ENCODE data around the gene SGMS1. TPM values are rescaled to one million over a fixed set of nuclear protein-coding genes. Genes with fewer than 3 reads are reported as not detected.

The SGMS1 gene
- total and polyA plus RNA-seq, 2 donors (not counting 3 experiments of a cell fraction or from before 2014, with no cell fraction given): 9.7 to 23.7 TPM

- Histone ChIP-seq H3K4me2 (ENCODE audit: insufficient read depth, low read length) (no peak overlapping the region), H3K9me1 (replicated peaks; ENCODE audit: control insufficient read depth, extremely low read depth, insufficient read depth, low read length) (no peaks in the 10 kb centered on the region), H3K79me2 (ENCODE audit: control insufficient read depth, insufficient read depth, low read length) (no peaks in the 10 kb centered on the region), H3K36me3 (ENCODE audit: control insufficient read depth in 2 of 2, extremely low read depth in 1 of 2, insufficient read depth in 2 of 2, low read length in 2 of 2) (no peaks in the 10 kb centered on the region), H3K9me3 (replicated peaks; ENCODE audit: control insufficient read depth, insufficient read depth, low read length) (no peaks in the 10 kb centered on the region), H3K4me1 (ENCODE audit: control insufficient read depth, extremely low read depth, insufficient read depth, low read length) (no peaks in the 10 kb centered on the region), H4K20me1 (replicated peaks; ENCODE audit: control insufficient read depth, extremely low read depth, insufficient read depth, low read length) (peaks cover 2% of the 10 kb centered on the region), H3K9ac (replicated peaks; ENCODE audit: extremely low read depth, insufficient read depth, low read length) (no peak overlapping the region), H3K27me3 (ENCODE audit: control insufficient read depth in 2 of 2, insufficient read depth in 2 of 2, low read length in 2 of 2) (no peaks in the 10 kb centered on the region), H3K27ac (ENCODE audit: insufficient read depth, low read depth, low read length) (no peak overlapping the region), H3K4me3 (replicated peaks in 1 of 3; ENCODE audit: insufficient read depth in 1 of 3, low read depth in 1 of 3, low read length in 3 of 3) (no peak overlapping the region), H2AFZ (ENCODE audit: low read depth, low read length) (no peak overlapping the region)
- CTCF ChIA-PET: interaction anchor here (0.7 to 1.6 kb wide), 7 partner anchors 14 to 72 kb away, joined by 3 to 8 read pairs (median 3); no protein-coding TSS in a partner anchor
- intact Hi-C loops (cut with micrococcal nuclease): no loop called here
- dilution Hi-C loops (cut with MboI; ENCODE audit: extremely low pct_ligation_motif_present, low sequenced_read_pairs): no loop called here
- TF ChIP-seq POLR2A (IDR thresholded peaks at IDR 0.05; ENCODE audit: low read depth, low read length) (no peak), MAX (IDR thresholded peaks at IDR 0.05; ENCODE audit: insufficient read depth, insufficient read length) (no peak), FOS (IDR thresholded peaks at IDR 0.05; ENCODE audit: borderline replicate concordance, insufficient read depth, low read length) (no peak), JUN (IDR thresholded peaks at IDR 0.05; ENCODE audit: borderline replicate concordance, insufficient read depth, insufficient read length, low read depth) (no peak), EZH2 (IDR thresholded peaks at IDR 0.05; ENCODE audit: borderline replicate concordance, low read depth, low read length, severe bottlenecking) (no peak), GATA2 (IDR thresholded peaks at IDR 0.05; ENCODE audit: insufficient read depth, insufficient read length, low read depth, low read length) (no peak)
- TF ChIP-seq, protein P1, sequence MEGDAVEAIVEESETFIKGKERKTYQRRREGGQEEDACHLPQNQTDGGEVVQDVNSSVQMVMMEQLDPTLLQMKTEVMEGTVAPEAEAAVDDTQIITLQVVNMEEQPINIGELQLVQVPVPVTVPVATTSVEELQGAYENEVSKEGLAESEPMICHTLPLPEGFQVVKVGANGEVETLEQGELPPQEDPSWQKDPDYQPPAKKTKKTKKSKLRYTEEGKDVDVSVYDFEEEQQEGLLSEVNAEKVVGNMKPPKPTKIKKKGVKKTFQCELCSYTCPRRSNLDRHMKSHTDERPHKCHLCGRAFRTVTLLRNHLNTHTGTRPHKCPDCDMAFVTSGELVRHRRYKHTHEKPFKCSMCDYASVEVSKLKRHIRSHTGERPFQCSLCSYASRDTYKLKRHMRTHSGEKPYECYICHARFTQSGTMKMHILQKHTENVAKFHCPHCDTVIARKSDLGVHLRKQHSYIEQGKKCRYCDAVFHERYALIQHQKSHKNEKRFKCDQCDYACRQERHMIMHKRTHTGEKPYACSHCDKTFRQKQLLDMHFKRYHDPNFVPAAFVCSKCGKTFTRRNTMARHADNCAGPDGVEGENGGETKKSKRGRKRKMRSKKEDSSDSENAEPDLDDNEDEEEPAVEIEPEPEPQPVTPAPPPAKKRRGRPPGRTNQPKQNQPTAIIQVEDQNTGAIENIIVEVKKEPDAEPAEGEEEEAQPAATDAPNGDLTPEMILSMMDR (IDR thresholded peaks at IDR 0.05; ENCODE audit: extremely low read depth in 1 of 2, insufficient read depth in 1 of 2, low read depth in 1 of 2, low read length in 2 of 2): peak in 1 of 2 donors; percentile 14
- BruUV-seq (replicated peaks): no TSS peak
- POLR2A ChIA-PET: no interaction called here
- FAIRE-seq (peak; percentile 28), DNase-seq (ENCODE audit: low read depth, low spot score) (peak; percentile 25)
These were observed 70.8 kb downstream of the SGMS1 start for GRCh38 chr10:50552771-50553535.

Data from endothelial cell of umbilical vein (primary cell).